ENCODE data around the gene SHISA9.
A peak's percentile ranks its signal among the peaks of the same experiment; 100 is the strongest.

SHISA9 gene

DNA sequence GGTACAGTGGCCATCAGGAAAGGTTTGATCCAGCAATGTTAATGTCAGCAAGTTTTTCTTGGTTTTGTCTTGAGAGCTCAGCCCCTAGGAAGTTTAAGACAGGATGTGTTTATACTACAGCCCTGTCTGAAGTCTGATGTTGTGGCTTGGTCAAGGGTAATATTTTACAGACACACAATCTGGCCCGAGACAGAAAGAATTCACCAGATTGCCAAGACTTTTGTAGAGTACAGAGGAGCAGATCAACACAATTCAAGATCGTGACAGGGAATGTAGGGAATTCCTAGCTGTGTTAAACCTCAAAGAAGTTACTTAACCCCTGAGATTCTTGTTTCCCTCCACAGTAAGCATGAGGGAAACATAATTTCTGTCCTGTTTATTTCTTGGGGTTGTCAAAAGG, 63.1 kb downstream of the SHISA9 start:
- Mint-ChIP-seq H3K4me1 (no peaks in the 10 kb centered on the region), H3K4me3 (no peak overlapping the region), H3K9me3 (no peaks in the 10 kb centered on the region), H3K36me3 (no peaks in the 10 kb centered on the region), H3K27ac (no peak overlapping the region), H3K27me3 (peaks cover 5% of the 10 kb centered on the region)

DNA sequence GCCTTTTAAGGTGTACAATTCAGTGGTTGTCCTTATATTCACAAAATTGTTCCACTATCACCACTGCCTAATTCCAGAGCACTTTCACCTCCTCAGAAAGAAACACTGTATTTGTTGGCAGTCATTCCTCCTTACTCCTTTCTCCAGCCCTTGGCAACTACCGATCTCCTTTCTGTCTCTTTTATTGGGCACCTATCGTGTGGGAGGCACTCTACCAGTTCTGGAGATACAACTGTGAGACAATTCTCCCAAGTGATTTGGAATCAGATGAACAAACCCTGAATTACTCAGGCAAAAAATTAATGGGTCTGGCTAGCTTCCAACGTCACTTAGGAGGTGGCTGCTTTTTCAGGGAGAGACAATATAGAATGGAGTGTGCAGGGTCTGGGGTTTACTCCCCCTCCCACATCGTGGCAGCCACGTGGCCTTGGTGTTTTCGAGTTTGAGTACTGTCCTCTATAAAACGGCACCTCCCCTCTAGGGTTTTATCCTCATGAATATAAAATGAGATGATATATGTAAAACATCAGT, 63.9 kb downstream of the SHISA9 start:
- Mint-ChIP-seq H3K36me3 (no peaks in the 10 kb centered on the region), H3K27me3 (peaks cover 5% of the 10 kb centered on the region), H3K4me1 (no peaks in the 10 kb centered on the region), H3K27ac (no peak overlapping the region), H3K9me3 (no peaks in the 10 kb centered on the region), H3K4me3 (no peak overlapping the region)

DNA sequence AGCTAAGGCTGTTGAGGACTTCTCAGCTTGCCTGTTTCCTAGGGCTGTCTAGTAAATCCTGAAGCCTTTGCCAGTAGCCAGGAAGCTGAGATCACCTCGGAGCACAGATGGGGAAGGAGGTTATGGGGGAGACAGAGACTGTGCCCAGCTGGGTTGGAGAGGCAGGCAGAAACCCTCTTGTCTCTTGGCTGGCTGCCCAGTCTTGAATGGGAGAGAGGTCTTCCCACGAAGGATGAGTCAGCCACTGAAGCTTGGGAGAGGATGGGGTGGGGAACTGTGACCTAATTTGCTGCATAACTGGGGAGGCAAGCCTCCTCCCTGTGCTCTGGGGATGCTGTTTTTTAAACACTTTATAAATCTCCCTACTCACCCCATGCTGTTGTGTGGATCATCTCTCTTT, 69.8 kb downstream of the SHISA9 start:
- Mint-ChIP-seq H3K4me3 (no peak overlapping the region), H3K36me3 (no peaks in the 10 kb centered on the region), H3K4me1 (no peaks in the 10 kb centered on the region), H3K9me3 (no peaks in the 10 kb centered on the region), H3K27me3 (peaks cover 2% of the 10 kb centered on the region), H3K27ac (peak overlapping the region; percentile 61)

DNA sequence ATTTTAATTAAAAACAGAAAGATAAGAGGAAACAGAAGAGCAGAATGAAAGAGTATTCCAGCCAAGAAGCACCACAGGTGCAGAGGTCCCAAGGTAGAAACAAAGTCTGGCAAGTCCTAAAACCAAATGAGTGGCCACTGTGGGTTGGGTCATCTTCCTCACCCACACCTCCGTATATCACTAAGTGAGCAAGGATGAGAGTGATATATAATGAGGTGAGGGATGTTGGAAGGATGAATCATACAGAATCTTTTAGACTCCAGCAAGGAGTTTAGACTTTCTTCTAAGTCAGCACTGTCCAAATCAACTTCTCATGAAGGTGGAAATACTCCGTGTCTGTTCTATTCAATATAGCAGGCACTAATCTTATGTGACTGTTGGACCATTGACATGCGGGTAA, 70.8 kb downstream of the SHISA9 start:
- H3K27ac Mint-ChIP-seq = no peak overlapping the region

DNA sequence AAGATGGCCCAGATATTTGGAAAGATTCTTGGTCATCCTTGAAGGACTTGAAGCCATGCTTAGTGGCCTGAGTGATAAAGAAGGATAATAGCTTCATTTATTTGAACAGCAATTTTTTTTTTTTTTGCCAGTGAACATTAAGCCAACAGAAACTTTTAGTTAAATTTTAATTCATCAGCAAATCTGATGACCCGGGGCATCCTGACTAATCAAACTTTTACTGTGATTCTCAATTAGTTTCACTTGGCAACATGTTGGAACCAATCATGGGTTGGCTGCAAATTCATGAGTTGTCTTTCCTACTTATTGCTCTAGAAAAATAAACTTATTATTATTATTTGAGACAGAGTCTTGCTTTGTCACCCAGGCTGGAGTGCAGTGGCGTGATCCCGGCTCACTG, 74.4 kb downstream of the SHISA9 start:
- Mint-ChIP-seq H3K27me3 (peaks cover 1% of the 10 kb centered on the region), H3K27ac (no peak overlapping the region), H3K4me1 (no peaks in the 10 kb centered on the region), H3K36me3 (no peaks in the 10 kb centered on the region), H3K4me3 (no peak overlapping the region), H3K9me3 (peaks cover 9% of the 10 kb centered on the region)

More for the DNA sequence above, 70.8 kb downstream of the SHISA9 start:
- H3K27me3 Mint-ChIP-seq = peaks cover 1% of the 10 kb centered on the region
- H3K4me1 Mint-ChIP-seq = no peaks in the 10 kb centered on the region
- H3K9me3 Mint-ChIP-seq = no peaks in the 10 kb centered on the region
- no peaks in the 10 kb centered on the region for H3K36me3 Mint-ChIP-seq
- H3K4me3 Mint-ChIP-seq = no peak overlapping the region

DNA sequence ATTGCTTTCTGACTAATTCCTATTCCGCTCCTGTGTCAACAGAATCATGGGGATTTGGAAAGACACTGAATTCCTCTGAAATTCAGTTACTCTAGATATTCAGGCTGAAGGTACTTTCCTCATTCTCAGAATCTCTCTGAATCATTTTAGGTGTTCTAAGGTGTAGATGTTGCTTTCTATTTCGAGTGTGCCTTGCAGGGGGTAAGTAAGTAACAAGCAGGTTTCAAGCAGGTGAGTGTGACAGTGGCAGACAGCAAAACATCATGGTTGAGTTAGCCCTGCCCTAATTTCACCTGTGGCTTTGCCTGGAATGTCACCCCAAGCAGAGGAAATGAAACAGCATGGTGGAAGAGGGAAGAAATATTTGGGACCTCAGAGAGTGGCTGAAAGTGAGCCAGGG, 75.1 kb downstream of the SHISA9 start:
- H3K27ac Mint-ChIP-seq = peak overlapping the region; percentile 1
- no peak overlapping the region for H3K4me3 Mint-ChIP-seq
- H3K4me1 Mint-ChIP-seq = no peaks in the 10 kb centered on the region
- peaks cover 1% of the 10 kb centered on the region for H3K27me3 Mint-ChIP-seq
- H3K36me3 Mint-ChIP-seq = no peaks in the 10 kb centered on the region
- H3K9me3 Mint-ChIP-seq = peaks cover 16% of the 10 kb centered on the region

DNA sequence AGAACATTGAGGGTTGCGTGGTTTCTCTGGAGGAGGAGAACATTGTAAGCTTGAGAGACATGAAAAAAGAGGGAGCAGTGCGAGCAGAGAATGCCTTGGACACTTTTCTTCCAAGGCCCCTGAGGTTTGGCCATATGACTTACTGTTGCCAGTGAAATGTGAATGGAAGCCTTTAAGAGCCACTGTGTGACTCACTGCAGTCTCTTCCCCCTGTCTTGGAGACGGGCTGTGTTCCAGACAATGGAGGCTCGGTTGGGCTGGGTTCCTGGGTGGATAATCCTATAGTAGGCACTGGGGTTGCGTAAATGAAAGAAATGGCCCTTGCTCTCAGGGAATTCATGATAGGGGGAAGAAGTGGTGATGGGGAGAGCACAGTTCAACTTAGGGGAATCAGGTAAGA, 75.5 kb downstream of the SHISA9 start:
- H3K4me1 Mint-ChIP-seq = no peaks in the 10 kb centered on the region
- no peak overlapping the region for H3K27ac Mint-ChIP-seq
- H3K4me3 Mint-ChIP-seq = no peak overlapping the region
- peaks cover 1% of the 10 kb centered on the region for H3K27me3 Mint-ChIP-seq
- peaks cover 16% of the 10 kb centered on the region for H3K9me3 Mint-ChIP-seq
- H3K36me3 Mint-ChIP-seq = no peaks in the 10 kb centered on the region

DNA sequence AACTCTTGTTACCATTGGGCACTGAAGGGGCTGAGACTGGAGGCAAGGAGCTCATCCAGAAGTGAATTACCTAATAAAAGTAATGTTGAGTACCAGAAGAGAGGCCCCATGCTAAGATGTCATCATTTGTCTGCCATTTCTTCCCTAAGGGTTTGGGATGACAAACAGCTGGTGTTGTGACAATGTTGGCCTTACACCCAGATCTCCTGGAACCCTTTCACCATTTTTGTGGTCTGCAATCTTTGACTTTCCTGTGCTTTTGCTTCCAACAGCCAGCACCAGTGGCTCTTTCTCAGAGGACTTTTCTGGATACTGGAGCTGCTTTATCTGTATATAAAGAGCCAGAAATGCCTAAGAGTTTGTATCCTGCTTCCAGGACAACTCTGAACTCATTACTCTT, 84.1 kb downstream of the SHISA9 start:
- Mint-ChIP-seq H3K9me3 (peaks cover 14% of the 10 kb centered on the region), H3K27me3 (peaks cover 6% of the 10 kb centered on the region), H3K36me3 (no peaks in the 10 kb centered on the region), H3K4me3 (no peak overlapping the region), H3K4me1 (no peaks in the 10 kb centered on the region), H3K27ac (no peak overlapping the region)

DNA sequence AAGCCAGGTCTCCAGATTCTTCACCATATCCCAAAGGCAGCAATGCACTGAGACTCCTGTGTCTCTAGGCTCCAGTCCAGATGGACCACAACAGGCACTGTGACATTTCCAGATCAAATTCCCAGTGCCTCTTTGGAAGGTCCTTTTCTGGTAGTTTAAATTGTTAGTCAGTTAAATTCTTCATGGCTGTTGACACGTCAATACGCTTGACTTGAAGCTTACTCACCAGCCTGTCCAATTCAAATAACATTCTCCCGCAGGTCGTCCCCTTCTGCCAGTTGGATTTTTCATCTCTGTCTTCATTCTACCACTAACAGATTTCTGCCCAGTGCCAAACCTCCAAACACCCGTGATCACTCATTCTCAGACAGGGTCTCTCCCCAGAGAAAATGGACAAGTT, 86.7 kb downstream of the SHISA9 start:
- Mint-ChIP-seq H3K27ac (no peak overlapping the region), H3K36me3 (no peaks in the 10 kb centered on the region), H3K4me3 (no peak overlapping the region), H3K9me3 (peaks cover 10% of the 10 kb centered on the region), H3K27me3 (peaks cover 10% of the 10 kb centered on the region), H3K4me1 (no peaks in the 10 kb centered on the region)

DNA sequence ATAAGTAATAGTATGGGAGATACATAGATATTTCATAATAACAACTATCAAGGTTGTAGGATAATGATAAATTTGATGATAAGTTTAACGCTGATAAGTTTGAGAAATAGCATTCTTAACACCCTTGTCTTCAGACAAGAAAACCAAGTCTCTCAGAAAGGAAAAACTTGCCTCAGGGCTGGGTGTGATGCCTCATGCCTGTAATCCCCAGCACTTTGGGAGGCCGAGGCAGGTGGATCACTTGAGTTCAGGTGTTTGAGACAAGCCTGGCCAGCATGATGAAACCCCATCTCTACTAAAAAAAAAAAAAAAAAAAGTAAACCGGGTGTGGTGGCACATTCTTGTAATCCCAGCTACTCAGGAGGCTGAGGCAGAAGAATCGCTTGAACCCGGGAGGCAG, 90.7 kb downstream of the SHISA9 start:
- peaks cover 8% of the 10 kb centered on the region for H3K27me3 Mint-ChIP-seq
- H3K9me3 Mint-ChIP-seq = peaks cover 7% of the 10 kb centered on the region
- H3K4me3 Mint-ChIP-seq = no peak overlapping the region
- no peaks in the 10 kb centered on the region for H3K36me3 Mint-ChIP-seq
- no peak overlapping the region for H3K27ac Mint-ChIP-seq
- H3K4me1 Mint-ChIP-seq = no peaks in the 10 kb centered on the region

DNA sequence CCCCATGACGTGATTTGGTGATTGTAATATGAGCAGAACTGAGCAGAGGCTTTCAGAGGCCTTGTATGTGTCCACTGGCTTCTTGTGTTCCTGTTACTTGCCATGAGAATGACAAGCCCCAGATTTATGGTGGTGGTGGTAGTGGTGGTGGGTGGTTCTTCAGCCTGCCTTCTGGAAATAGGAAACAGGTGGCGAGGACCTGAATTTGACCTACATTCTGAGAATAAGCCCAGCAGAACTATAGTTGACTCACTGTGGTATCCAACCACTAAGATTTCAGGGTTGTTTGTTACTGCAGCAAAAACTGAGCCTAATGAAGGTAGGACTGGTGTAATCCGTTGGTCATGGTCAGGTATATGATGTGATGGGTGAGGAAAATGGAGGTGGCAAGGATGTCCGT, 93.0 kb downstream of the SHISA9 start:
- no peak overlapping the region for H3K4me3 Mint-ChIP-seq
- H3K9me3 Mint-ChIP-seq = peaks cover 5% of the 10 kb centered on the region
- no peaks in the 10 kb centered on the region for H3K36me3 Mint-ChIP-seq
- peaks cover 8% of the 10 kb centered on the region for H3K27me3 Mint-ChIP-seq
- H3K27ac Mint-ChIP-seq = no peak overlapping the region
- no peaks in the 10 kb centered on the region for H3K4me1 Mint-ChIP-seq

DNA sequence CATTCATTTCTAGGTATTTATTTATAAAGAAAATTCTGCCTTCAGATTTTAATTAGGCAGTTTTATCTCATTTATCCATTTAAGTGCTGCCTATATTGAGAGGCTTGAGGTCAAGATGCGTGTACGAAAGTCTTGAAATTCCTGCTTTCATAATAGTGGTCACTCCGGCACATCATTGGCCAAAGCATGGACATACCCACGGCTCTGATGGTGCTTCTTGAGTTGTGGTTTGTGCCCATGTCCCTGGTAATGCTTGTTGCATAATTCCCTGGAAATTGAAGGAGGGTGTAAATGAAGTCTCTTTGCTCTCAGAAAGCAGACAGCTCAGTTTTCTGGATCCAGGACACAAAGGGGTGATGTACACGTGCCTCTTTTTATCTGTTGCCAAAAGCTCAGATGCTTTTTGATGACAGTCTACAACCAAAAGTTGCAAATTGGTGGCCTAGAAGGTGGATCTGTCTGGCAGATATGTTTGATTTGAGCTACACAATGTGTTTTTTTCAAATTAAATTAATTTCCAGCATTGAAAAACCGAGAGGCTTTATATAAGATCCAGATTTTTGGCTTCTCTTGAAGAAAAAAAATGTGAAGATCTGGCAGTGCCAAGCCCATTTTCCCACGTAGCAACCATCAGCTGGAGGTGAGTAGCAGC, 94.4 kb downstream of the SHISA9 start:
- Mint-ChIP-seq H3K4me3 (no peak overlapping the region), H3K9me3 (peaks cover 5% of the 10 kb centered on the region), H3K27me3 (peaks cover 10% of the 10 kb centered on the region), H3K4me1 (no peaks in the 10 kb centered on the region), H3K27ac (no peak overlapping the region), H3K36me3 (no peaks in the 10 kb centered on the region)

DNA sequence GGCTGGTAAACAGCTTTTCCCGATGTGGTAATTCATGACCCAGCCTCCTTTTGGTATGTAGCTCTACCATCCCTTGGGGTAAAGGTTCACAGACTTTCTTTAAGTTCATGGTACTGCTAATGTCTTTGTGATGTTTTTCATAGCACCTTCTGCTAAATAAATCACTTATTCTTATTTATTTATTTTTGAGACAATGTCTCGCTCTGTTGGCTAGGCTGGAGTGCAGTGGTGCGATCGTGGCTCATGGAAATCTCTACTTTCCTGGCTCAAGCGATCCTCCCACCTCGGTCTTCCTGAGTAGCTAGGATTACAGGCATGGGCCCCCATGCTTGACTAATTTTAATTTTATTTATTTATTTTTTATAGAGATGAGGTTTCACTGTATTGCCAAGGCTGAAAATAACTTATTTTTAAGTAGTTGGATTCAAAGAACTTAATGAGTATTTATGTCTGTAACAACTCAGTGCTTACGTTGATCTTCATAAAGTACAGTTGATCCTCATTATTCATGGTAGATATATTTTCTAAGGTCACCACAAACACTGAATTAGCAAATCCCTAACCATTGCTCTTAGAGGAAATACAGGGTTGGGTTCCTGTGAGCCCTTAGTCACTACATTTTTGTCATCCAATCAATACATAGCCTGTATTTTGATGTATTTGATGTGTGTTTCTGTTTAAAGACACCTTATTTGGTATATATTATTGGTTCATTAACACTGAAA, 97.1 kb downstream of the SHISA9 start:
- H3K9me3 Mint-ChIP-seq = no peaks in the 10 kb centered on the region
- no peaks in the 10 kb centered on the region for H3K36me3 Mint-ChIP-seq
- no peaks in the 10 kb centered on the region for H3K4me1 Mint-ChIP-seq
- no peak overlapping the region for H3K4me3 Mint-ChIP-seq
- H3K27ac Mint-ChIP-seq = no peak overlapping the region
- peaks cover 5% of the 10 kb centered on the region for H3K27me3 Mint-ChIP-seq

DNA sequence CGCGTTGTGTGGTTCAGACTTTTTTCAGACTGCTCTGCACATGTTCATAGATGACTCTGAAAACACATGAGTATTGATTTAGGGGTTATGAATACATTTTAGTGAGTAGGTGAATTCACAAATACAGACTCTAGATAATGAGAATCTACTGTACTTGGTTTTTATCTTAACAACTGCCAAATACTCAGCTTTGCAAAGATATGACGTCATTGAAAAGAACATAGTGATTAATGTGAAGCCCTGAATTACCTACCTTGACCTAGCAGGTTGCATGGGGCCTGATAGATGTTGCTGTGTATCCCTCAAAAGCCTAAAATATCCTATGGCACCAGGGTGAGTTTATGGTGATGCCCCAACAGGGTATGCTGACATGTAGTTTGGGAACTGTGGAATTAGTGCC, 98.0 kb downstream of the SHISA9 start:
- Mint-ChIP-seq H3K27ac (no peak overlapping the region), H3K27me3 (peaks cover 5% of the 10 kb centered on the region), H3K36me3 (no peaks in the 10 kb centered on the region), H3K4me3 (no peak overlapping the region), H3K4me1 (no peaks in the 10 kb centered on the region), H3K9me3 (no peaks in the 10 kb centered on the region)

DNA sequence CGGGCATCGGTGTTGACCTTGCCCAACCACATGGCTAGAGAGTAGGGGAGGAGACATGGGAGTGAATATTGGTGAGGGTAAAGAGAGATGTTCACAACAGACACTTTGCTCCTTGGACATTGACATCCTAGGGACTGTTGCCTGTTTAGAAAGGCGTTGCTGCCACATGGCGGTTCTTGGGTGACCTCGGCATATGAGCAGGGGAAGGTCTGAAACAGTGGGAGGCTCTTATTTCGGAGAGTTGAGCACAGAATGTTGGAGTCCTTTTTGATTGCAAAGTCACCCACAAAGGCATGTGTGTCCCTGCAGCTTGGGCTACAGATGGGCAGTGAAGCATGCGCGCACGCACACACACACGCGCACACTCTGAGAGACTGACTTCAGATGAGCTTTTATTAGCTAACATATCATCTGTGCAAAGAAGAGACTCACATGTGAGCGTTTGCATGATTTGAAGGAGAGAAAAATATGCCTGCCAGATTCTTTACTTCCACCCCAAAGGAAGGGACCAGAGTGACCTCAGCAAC, 104.4 kb downstream of the SHISA9 start:
- no peaks in the 10 kb centered on the region for H3K36me3 Mint-ChIP-seq
- no peaks in the 10 kb centered on the region for H3K4me1 Mint-ChIP-seq
- peaks cover 1% of the 10 kb centered on the region for H3K27me3 Mint-ChIP-seq
- no peak overlapping the region for H3K27ac Mint-ChIP-seq
- H3K9me3 Mint-ChIP-seq = no peaks in the 10 kb centered on the region
- H3K4me3 Mint-ChIP-seq = no peak overlapping the region

DNA sequence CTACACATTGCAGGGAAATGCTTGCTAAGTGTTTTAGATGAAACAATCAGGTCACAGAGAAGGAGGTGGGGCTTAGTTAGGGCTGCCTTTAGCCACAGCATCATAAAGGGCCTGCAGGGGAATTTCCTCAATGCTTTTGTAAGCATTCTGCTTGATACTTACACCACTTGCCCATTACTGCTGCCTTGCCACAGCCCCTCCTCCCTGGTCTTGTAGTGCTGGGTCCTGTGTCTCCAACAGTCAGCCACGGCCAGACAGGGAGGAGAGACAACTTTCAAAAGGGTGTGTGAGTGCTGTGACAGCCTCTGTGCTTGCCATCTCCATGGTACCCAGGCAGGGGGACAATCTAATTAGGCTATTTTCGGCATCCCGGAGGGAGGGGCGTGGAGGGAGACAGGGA, 111.2 kb downstream of the SHISA9 start:
- H3K36me3 Mint-ChIP-seq = no peaks in the 10 kb centered on the region
- H3K27ac Mint-ChIP-seq = no peak overlapping the region
- H3K4me1 Mint-ChIP-seq = no peaks in the 10 kb centered on the region

More for the DNA sequence above, 111.2 kb downstream of the SHISA9 start:
- H3K27me3 Mint-ChIP-seq = peaks cover 2% of the 10 kb centered on the region
- H3K4me3 Mint-ChIP-seq = no peak overlapping the region
- H3K9me3 Mint-ChIP-seq = no peaks in the 10 kb centered on the region
